Dermis blood vessel endothelial cell (primary cell): ENCODE measurements around the gene SPEF1. TPM values are rescaled to one million over a fixed set of nuclear protein-coding genes. Genes with fewer than 3 reads are reported as not detected.
"Not testable (repeated sequence)": the region's sequence is repeated elsewhere in the genome, so short reads cannot be mapped to it uniquely, and the experiment has no call there.

Experiments
- DNase-seq: peaks from one replicate; pipeline ENCODE4 v3.0.0; 2010
- total RNA-seq: library from RNA; depleted of rRNA; stranded (reverse); fragments of >200 nt; gene quantifications from 2 replicates; pipeline ENCODE4 v1.2.3, GENCODE V29; 2014

SPEF1 gene, protein sequence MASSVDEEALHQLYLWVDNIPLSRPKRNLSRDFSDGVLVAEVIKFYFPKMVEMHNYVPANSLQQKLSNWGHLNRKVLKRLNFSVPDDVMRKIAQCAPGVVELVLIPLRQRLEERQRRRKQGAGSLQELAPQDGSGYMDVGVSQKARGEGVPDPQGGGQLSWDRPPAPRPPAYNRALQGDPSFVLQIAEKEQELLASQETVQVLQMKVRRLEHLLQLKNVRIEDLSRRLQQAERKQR
- 0.05 TPM in 1 of 2 replicates, not detected in the other for total RNA-seq

DNA sequence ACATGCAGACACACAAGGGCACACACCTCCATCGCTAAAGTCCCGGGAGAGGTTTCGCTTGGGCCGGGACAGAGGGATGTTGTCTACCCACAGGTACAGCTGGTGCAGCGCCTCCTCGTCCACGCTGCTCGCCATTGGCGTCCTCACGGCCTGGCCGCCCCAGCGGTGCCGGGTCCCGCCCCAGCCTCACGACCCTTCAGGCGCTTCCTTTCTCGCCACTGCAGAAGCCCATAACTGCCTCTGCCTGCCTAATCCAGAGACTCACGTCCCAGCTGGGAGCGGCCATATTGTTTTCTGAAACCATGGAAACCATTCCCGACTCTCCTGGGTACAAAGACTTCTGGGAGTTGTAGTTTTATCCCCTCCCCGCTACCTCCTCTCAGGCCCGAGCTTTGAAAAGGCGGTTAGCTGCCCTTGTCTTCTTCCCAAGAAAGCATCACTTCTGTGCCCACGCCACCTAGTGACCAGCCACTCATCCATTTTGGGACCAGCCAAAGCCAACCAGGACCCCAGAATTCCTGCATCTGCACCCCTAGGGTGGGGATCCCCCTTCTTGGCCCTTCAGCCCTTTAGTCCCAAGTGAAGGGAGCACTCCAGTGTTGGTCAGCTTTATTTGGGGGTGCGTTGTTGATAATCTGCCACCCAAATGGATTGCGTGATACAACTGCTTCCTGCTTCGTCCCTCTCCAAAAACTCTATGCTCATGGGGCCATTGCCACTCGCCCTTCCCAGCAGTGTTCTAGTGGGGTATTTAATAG lies at the start of gene SPEF1:
Gene SPEF1, minus strand, starts transcription at position 296 of the 758 bp plus-strand sequence. Its CDS starts 161 bp downstream, at position 135.
- DNase-seq = peak; percentile 93

DNA sequence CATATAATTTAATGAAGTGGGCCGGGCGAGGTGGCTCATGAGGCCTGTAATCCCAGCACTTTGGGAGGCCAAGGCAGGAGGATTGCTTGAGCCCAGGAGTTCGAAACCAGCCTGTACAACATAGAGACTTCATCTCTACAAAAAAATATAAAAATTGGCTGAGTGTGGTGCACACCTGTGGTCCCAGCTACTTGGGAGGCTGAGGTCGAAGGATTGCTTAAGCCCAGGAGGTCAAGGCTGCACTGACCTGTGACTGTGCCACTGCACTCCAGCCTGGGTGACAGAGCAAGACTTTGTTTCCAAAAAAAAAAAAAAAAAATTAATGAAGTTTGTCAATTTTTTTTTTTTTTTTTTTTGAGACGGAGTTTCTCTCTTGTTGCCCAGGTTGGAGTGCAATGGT lies 48.6 kb upstream of the SPEF1 start:
- DNase-seq = not testable (repeated sequence)

DNA sequence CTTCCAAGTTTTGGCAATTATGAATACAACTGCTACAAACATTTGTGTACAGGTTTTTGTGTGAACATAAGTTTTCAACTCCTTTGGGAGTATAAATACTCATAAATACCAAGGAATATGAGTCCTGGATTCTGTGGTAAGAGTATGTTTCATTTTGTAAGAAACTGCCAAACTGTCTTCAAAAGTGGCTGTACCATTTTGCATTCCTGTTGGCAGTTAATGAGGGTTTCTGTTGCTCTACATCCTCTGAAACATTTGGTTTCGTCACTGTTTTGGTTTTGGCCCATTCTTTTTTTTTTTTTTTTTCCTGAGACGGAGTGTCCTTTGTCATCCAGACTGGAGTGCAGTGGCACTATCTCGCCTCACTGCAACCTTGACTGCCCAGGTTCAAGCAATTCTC lies 47.5 kb upstream of the SPEF1 start:
- DNase-seq = no peak

DNA sequence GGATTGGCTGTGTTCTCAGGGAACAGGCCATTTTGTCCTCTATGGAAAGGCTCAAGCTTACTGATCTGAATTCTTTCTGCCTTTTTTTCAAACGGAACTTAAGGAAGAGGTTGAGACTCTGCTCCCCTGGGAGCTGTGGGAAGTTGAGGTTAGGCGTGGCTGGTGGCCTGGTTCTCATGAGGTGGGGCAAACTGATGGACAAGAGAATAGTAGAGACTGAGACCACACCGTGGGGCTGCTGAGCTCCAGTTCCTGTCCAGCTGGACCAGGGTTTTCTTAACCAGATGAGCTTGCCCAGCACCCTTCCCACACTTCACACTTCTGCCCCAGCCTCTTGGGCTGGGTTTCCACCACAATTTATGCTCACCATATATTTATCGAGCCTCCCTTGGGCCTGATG lies 45.2 kb upstream of the SPEF1 start:
- DNase-seq = no peak

DNA sequence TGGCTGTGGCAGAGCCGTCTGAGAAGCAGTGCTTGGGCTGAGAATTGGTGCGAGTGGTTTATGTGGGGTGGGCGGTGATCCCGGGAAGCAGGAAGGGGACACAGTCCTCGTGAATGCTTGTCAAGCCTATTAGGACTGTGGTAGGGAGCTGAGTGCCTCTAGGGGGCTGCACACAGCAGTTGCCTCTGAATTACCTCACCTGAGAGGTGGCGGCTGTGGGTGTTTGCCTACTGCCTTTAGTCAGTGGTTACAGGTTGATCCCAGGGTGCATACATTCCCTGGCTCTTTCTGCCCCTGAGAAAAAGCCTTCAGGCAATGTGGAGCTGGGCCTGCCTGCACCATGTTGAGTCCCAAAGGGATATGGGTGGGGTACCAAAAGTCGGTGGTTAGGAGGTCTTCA lies 44.3 kb upstream of the SPEF1 start:
- no peak for DNase-seq

DNA sequence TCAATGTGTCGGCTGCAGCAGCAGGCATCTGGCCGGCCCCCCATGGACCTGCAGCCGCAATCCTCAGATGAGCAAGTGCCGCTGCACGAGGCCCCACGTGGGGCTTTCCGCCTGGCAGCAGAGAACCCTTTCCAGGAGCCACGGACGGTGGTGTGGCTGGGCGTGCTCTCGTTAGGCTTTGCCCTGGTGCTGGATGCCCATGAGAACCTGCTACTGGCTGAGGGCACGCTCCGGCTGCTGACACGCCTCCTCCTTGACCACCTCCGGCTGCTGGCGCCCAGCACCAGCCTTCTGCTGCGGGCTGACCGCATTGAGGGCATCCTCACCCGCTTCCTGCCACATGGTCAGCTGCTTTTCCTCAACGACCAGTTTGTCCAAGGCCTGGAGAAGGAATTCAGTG lies 42.6 kb upstream of the SPEF1 start:
- DNase-seq = no peak

DNA sequence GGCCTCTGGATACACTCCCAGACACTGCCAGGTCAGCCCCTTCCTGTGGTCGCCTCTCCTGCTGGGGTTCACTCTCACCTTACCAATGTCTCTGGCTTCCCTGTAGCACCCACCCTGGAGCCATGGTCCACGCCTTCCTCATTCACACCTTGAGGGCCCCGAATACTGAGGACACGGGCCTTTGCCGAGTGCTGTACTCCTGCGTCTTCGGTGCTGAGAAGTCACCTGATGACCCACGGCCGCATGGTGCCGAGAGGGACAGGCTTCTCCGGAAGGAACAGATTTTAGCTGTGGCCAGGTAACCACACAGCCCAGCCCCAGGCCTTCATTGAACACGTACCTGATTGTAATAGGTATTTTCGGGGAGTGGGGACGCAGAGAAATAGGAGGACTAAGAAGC lies 40.7 kb upstream of the SPEF1 start:
- DNase-seq = no peak

DNA sequence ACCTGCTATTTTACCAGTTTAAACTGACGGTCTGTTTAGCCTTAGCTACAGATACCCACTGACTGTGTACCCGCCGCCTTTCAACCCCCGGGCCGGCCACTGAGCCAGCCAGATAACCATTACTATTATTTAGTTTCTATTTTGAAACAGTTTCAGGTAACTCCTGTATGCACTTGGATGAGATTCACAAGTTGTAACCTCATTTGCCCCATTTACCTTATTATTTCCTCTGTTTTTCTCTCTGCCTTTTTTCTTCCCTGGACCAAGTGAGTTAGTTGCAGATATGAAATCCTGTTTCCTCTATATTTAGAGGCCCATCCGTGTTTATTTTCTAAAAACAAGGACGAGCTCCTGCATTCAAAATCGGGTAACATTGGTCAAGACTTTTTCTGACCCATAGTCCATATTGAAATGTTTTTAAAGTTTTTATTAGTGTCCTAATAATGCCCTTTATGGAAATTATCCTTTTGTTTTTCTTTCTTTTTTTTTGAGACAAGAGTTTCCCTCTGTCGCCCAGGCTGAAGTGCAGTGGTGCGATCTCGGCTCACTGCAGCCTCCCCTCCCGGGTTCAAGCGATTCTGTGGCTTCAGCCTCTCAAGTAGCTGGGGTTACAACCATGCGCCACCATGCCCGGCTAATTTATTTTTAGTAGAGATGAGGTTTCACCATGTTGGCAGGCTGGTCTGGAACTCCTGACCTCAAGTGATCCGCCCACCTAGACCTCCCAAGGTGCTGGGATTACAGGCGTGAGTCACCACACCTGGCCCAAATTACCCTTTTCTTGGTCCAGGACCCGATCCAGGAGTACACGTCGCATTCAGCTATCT lies 39.9 kb upstream of the SPEF1 start:
- DNase-seq = no peak

DNA sequence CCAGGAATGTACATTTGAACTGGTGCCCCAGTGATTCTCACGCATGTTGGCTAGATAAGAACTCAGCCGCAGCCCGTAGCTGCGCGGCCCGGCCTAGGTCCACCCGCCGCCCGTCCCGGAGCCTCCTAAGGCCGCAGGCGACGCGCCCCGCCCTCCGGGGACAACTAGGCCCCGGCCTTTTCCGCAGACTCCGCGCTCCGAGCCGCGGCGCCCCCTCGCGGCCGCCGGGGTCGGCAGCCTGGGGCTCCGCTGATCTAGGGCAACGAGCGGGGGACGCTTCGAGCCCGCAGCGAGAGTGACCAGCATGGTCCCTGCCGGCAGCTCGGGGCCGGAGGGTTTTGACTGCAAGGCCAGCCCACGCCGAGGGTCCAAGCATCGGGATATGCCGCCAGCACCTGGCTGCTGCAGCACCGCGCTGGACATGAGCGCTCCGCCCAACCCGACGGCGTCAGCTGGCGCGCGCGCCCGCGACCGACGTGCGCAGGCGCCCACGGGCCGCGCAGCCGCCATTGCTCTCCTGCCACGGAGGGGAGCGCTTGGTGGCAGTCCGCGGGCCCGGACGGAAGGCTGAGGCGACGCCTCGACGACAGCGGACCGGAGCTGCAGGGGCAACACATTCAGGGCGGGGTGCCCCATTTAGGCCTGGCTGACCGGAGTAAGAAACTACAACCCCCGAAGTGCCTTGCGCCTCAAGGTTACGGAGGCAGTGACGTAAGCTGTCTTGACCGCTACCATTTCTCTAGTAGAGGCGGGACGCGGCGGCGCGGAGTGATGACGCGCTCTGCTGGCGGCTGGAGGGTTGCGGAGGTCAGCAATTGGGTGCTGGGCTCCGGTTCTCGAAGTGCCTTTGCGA lies 39.0 kb upstream of the SPEF1 start, which contains the start of gene AP5S1:
Gene AP5S1, plus strand, starts transcription at position 500 of the 853 bp plus-strand sequence. CDS start 1,571 bp downstream, outside the sequence.
- DNase-seq = peak; percentile 98

DNA sequence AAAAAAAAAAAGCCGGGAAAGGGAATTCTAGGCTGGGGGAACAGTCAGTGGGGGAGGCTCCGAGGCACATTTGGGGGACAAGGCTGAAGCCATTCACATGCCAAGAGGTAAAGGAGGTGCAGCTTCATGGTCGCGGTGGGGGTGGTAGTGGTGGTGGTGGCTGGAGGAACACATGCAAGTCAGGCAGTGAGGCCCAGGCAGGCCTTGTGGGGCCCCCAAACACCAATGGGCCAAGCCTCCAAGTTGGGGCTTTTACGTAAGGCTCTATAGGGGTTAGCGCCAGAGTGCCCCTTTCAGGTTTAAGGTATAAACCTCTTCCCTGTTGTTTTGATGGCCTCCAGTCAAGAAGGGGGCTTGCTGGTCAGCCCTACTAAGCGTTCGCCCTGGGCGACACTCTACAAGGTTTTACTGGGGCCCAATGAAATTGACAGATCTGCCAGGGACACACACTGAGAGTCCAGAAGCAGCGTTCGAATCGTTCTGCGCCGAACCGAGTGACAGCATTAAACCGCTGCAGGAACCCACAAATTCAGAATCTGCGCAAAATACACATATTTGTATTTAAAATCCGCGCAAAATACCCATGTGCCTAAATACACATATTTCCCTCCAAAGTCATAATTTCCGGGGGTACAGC lies 38.3 kb upstream of the SPEF1 start:
- DNase-seq = no peak

DNA sequence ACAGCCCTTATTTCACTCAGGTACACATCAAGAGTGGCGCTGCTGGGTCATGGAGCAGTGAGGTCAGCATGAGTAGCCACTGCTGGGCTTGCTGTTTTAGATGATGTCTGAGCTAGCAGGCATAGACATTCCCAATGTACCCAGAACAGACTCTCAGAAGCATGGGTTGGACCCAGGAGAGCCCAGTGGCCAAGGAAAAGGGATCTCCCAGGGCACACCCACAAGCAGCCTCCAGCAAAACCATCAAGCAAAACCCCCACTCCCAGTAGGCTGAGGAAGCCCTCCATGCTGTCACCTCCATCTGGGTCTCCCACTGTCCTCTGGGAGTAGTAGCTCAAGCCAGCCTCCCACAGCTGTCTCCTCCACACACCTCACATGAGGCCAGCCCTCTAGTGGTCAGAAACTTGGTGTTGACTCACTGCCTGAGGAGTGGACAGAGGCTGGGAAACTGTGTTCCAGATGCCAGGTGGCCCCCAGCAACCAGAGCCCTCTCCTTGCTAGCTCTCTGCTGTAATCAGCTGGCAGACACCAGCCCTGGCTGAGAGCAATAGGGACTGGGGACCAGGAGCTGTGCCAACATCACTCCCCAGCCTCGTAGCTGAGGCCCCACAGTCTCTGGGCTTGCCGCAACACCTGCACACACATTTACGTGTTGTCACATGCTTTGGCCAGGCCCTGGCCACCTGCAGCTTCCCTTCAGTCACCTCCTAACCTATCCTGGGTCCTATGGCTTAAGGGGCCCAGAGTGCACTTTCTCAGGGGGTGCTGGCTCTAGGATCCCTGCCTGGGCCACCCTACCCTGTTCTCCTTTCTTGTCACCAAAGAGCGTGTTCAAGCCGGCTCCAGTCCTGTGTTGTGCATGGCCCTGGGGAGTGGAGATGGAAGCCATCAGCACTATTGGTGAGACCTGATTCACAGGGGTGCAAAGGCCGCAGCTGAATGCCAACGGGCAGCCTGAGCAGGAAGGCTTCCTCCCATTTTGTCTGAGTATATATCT lies 37.2 kb upstream of the SPEF1 start:
- peak; percentile 91 for DNase-seq

DNA sequence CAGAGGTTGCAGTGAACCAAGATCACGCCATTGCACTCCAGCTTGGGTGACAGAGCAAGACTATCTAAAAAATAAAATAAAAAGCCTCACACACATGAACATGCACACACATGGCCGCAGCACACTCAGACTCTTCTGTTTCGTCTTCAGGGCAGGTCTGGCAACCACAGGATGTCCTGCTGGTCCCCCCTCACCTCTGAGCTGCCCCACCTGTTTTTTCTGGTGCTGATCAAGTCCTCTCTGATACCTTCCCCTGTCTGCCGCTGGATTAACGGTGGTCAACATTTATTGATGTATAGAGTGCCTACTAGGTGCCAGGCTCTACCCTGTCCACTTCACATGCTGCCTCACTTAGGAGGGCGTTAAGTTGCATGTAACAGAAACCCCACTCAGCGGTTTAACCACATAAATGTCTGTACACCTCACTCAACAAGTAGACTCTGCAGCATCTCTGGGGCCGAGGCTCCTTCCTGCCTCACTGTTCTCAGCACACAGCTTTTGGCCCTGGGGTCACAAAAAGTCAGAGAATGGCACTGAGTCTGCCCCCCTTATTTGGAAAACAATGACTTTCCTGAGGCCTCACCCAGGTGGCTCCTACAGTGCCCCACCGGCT lies 34.6 kb upstream of the SPEF1 start:
- no peak for DNase-seq

DNA sequence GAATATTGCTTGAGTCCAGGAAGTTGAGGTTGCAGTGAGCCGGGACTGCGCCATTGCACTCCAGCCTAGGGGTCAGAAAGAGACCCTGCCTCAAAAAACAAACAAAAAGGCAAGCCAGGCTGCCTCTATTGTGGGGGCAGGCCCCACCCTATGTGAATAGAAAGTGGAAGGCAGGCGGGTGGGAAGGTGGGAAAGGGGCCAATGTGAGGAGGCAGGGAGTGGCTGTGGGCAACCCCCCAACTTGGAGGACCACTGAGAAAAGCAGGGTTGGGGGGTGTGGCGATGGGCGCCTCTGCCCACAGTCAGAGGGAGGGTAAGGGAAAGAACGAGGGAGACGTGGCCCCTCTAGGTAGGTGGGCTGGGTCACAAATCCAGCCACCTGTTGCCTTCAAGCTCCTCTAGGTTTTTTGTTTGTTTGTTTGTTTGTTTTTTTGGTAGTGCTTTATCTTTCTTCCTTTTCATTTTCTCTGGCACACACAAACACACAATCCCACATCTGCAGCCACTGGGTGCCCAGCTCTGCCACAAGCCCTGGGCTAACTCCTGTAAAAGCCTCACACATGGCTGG lies 33.8 kb upstream of the SPEF1 start:
- no peak for DNase-seq

DNA sequence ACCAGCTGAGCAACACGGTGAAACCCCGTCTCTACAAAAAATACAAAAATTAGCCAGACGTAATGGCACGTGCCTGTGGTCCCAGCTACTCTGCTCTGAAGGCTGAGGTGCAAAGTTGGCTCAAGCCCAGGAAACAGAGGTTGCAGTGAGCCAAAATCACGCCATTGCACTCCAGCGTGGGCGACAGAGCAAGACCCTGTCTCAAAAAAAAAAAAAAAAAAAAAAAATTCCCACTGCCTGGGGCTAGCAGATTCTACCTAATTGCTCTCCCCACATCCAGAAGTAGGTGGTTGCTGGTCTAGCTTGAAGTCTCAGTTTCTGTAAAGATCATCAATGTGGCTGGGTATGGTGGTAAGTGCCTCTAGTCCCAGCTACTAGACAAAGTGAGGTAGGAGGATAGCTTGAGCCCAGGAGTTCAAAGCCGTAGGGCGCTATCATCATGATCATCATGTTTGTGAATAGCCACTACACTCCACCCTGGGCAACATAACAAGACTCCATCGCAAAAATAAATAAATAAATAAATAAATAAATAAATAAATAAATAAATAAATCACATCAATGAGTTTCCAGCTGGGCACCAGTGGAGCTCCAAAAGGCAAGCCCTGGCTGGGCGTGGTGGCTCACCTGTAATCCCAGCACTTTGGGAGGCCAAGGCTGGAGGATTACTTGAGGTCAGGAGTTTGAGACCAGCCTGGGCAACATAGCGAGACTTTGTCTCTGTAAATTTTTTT lies 32.8 kb upstream of the SPEF1 start:
- no peak for DNase-seq

DNA sequence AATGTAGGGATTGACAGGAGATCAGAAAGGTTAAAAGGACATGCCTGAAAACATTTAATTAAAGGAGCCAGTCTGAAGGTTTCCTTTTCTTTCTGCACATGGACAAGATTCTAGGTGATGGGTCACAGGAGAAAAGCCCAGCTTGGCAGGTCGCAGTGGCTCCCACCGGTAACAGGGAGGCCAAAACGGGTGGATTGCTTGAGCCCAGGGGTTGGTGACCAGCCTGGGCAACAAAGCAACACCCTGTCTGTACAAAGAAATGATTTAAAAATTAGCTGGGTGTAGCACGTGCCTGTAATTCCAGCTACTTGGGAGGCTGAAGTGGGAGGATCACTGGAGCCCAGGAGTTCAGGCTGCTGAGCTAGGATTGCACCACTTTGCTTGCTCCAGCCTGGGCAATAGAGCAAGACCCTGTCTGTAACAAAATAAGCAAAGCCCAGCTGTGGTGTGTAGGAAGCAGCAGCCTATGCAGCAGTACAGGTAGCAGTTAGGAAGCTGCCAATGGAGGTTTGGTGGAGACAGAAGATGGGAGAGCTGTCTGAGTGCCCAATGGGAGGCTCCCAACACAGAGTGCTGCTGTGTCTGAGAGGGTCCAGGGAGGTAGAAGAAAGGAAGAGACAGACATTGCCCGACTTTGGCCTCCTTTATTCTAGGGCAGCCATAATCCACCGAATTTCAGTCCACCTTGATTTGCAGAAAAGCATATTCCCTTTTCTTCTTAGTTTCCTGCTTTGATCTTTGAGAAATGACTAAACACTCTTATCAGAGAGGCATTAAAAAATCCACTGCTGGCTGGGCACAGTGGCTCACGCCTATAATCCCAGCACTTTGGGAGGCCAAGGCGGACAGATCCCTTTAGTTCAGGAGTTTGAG lies 32.0 kb upstream of the SPEF1 start:
- DNase-seq = no peak

DNA sequence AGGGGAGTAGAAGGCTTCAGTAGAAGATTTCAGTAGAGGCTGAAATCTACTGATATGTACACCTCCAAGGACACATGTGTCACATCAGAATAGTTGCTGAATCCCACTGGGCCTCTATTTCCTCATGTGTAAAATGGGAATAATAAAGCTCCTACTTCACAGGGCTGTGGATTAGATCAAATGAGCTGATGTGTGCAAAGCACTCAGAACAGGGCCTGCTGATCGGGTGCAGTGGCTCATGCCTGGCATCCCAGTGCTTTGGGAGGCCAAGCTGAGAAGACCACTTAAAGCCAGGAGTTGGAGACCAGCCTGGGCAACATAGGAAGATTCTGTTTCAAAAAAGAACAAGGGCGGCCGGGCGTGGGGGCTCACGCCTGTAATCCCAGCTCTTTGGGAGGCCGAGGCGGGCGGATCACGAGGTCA lies 31.0 kb upstream of the SPEF1 start:
- no peak for DNase-seq

DNA sequence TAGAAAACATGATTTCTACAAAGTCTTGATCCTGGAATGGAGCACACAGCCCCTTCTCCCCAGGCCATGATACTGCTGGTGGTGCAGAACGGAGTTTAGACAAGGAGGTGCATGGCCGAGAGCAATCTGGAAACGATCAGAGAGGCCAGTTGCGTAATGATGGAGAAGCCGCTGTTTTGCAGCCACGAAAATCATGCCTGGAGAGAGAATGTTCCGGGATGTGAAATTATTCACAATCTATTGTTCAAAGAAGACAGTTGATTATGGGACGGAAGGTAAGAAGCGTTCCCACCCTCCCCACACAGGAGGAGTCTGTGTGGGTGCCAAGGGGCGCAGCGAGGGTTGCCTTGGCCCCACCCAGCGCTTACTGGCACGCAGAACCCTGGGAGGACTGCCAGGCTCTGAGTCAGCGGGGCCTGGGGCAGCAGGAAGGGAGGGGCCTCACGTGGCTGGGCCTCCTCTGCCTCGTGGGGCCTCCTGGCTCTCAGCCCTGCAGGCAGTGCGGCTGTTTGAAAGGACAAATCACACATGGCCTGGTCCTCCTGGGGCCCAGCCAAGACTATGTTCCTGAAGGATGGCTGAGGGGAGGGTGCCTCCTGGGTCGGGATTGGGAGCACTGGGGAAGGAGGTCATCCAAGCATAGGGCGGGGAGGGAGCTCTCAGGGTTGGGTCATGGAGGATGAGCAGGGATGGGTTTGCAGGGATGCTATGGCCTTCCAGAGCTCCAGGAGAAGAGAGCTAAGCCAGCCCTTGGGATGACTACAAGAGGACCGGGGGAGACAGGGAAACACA lies 30.4 kb upstream of the SPEF1 start:
- DNase-seq = peak; percentile 99
